NCI-H2196 (cell line): ENCODE measurements around the gene GUCY2C.
"Not testable (repeated sequence)": the region's sequence is repeated elsewhere in the genome, so short reads cannot be mapped to it uniquely, and the experiment has no call there.

Experiments used
- DNase-seq: peaks from one replicate; lab custom pipeline; 2025; ENCODE audit not compliant: unreplicated experiment; lab: John Stamatoyannopoulos, UW

Gene GUCY2C

GRCh38 chr12:14696265-14696741, at the start of gene GUCY2C:
Gene GUCY2C (minus strand): TSS chr12:14696599. CDS start chr12:14696448, 151 bp downstream.
- DNase-seq = no peak

GRCh38 chr12:14743061-14743460, 46.7 kb upstream of the GUCY2C start:
- DNase-seq = no peak

GRCh38 chr12:14741942-14742341, 45.5 kb upstream of the GUCY2C start:
- no peak for DNase-seq

GRCh38 chr12:14741153-14741552, 44.8 kb upstream of the GUCY2C start:
- no peak for DNase-seq

GRCh38 chr12:14736441-14736840, 40.0 kb upstream of the GUCY2C start:
- not testable (repeated sequence) for DNase-seq

- no peak for DNase-seq
Measured at GRCh38 chr12:14731821-14732220, 35.4 kb upstream of the GUCY2C start.

GRCh38 chr12:14729586-14729985, 33.2 kb upstream of the GUCY2C start:
- no peak for DNase-seq

GRCh38 chr12:14723763-14724162, 27.4 kb upstream of the GUCY2C start:
- no peak for DNase-seq

GRCh38 chr12:14716848-14717444, 20.5 kb upstream of the GUCY2C start:
- DNase-seq = no peak

- DNase-seq = no peak
Measured at GRCh38 chr12:14714437-14714836, 18.0 kb upstream of the GUCY2C start.

- DNase-seq = no peak
Measured at GRCh38 chr12:14710632-14711320, 14.4 kb upstream of the GUCY2C start.

GRCh38 chr12:14701809-14702568, 5.6 kb upstream of the GUCY2C start:
- DNase-seq = no peak

- no peak for DNase-seq
Measured at GRCh38 chr12:14700935-14701334, 4.5 kb upstream of the GUCY2C start.

- DNase-seq = no peak
Measured at GRCh38 chr12:14699923-14700322, 3.5 kb upstream of the GUCY2C start.

GRCh38 chr12:14698555-14698954, 2.2 kb upstream of the GUCY2C start:
- no peak for DNase-seq

GRCh38 chr12:14695715-14696141, 671 bp downstream of the GUCY2C start:
- no peak for DNase-seq

GRCh38 chr12:14694970-14695369, 1.4 kb downstream of the GUCY2C start:
- no peak for DNase-seq

- no peak for DNase-seq
Measured at GRCh38 chr12:14694145-14694714, 2.2 kb downstream of the GUCY2C start.

- no peak for DNase-seq
Measured at GRCh38 chr12:14693116-14693515, 3.3 kb downstream of the GUCY2C start.

GRCh38 chr12:14691560-14691959, 4.8 kb downstream of the GUCY2C start:
- peak; percentile 0 for DNase-seq

GRCh38 chr12:14689996-14690395, 6.4 kb downstream of the GUCY2C start:
- no peak for DNase-seq

- no peak for DNase-seq
Measured at GRCh38 chr12:14689144-14689543, 7.3 kb downstream of the GUCY2C start.
